ENCODE results near the gene ALDH1B1. TPM values are rescaled to one million over a fixed set of nuclear protein-coding genes. Genes with fewer than 3 reads are reported as not detected.

Gene ALDH1B1
- total and polyA plus RNA-seq, 2 of the 13 experiments (the other 11 are each of a cell fraction or from before 2014, with no cell fraction given): 45.1 to 125 TPM

DNA sequence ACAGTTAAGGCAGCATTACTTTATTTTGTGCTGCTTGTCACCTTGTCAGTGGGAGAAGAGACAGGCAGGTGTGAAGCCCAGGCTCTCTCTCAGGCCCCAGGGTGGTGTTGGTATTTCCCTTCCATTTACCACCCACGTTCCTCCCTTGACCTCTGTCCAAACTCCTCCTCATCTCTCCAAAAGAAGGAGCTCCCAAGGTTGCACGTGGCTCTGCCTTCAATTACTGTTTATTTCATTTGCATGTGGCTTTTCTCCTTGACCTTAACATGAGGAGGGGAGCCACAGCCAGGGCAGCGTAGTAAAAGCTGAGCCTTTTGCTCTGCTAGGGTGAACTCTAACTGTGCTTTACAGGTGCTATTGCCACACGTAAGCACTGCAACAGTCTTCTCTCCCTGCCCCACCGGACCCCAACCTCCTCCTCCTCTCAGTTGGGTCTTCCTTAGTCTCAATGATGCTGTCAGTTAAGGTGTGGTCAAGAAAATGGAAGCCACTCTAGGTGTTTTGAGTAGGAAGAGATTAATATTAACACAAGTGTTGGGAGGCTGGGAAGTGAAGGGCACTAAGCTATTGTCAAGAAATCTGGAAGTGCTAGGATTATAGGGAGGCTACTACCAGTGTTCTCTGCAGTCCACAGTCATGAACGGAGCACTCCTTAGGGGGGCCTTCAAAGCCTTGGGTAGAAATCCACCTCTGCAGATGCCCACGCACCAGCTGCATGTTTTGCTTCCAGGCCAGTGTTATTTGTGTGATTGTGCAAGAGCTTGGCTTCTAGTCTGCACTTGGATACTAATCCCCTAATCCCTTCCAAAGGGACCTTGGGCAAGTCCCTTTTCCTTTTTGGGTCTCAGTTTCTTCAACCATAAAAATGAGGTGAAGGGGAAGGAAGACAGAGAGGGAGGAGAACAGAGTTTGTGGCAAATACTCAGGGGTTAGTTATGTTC is 3.9 kb upstream of the ALDH1B1 start (continued):
- TF ChIP-seq, protein P1, sequence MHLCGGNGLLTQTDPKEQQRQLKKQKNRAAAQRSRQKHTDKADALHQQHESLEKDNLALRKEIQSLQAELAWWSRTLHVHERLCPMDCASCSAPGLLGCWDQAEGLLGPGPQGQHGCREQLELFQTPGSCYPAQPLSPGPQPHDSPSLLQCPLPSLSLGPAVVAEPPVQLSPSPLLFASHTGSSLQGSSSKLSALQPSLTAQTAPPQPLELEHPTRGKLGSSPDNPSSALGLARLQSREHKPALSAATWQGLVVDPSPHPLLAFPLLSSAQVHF (CRISPR knock-in tag; IDR thresholded peaks at IDR 0.05): no peak
- TF ChIP-seq EP300 (IDR thresholded peaks at IDR 0.05; ENCODE audit: low read depth in 2 of 2, low read length in 2 of 2) (peak; percentile 23 to 67; a peak in 3 of 4 replicates), EP300 (CRISPR knock-in tag; IDR thresholded peaks at IDR 0.05; ENCODE audit: borderline replicate concordance) (no peak; the same call in 1 of the 2 replicates), FOXP1 (IDR thresholded peaks at IDR 0.05) (no peak), FOXP1 (CRISPR knock-in tag; IDR thresholded peaks at IDR 0.05) (peak; percentile 25; the same call in 1 of the 2 replicates), SIX1 (CRISPR knock-in tag; IDR thresholded peaks at IDR 0.05; ENCODE audit: borderline replicate concordance) (0 out of 2 replicates have a peak, but pooled peaks have one; percentile 23), ZSCAN31 (CRISPR knock-in tag; IDR thresholded peaks at IDR 0.05; ENCODE audit: low read depth) (peak; percentile 68), IKZF5 (CRISPR knock-in tag; IDR thresholded peaks at IDR 0.05) (0 out of 2 replicates have a peak, but pooled peaks have one; percentile 19), KLF16 (CRISPR knock-in tag; IDR thresholded peaks at IDR 0.05) (peak in 1 of 2 experiments; percentile 57; a peak in 1 of 4 replicates), ESRRA (CRISPR knock-in tag; IDR thresholded peaks at IDR 0.05; ENCODE audit: low read depth) (no peak), MIER3 (CRISPR knock-in tag; IDR thresholded peaks at IDR 0.05; ENCODE audit: borderline replicate concordance) (peak; percentile 18; the same call in 1 of the 2 replicates), ZBTB21 (CRISPR knock-in tag; IDR thresholded peaks at IDR 0.05) (no peak), ZMYM4 (CRISPR knock-in tag; IDR thresholded peaks at IDR 0.05) (peak; percentile 22; the same call in 1 of the 2 replicates), MTA3 (CRISPR knock-in tag; IDR thresholded peaks at IDR 0.05) (no peak), MED1 (CRISPR knock-in tag; IDR thresholded peaks at IDR 0.05) (peak; percentile 77)
- TF ChIP-seq, protein P2, sequence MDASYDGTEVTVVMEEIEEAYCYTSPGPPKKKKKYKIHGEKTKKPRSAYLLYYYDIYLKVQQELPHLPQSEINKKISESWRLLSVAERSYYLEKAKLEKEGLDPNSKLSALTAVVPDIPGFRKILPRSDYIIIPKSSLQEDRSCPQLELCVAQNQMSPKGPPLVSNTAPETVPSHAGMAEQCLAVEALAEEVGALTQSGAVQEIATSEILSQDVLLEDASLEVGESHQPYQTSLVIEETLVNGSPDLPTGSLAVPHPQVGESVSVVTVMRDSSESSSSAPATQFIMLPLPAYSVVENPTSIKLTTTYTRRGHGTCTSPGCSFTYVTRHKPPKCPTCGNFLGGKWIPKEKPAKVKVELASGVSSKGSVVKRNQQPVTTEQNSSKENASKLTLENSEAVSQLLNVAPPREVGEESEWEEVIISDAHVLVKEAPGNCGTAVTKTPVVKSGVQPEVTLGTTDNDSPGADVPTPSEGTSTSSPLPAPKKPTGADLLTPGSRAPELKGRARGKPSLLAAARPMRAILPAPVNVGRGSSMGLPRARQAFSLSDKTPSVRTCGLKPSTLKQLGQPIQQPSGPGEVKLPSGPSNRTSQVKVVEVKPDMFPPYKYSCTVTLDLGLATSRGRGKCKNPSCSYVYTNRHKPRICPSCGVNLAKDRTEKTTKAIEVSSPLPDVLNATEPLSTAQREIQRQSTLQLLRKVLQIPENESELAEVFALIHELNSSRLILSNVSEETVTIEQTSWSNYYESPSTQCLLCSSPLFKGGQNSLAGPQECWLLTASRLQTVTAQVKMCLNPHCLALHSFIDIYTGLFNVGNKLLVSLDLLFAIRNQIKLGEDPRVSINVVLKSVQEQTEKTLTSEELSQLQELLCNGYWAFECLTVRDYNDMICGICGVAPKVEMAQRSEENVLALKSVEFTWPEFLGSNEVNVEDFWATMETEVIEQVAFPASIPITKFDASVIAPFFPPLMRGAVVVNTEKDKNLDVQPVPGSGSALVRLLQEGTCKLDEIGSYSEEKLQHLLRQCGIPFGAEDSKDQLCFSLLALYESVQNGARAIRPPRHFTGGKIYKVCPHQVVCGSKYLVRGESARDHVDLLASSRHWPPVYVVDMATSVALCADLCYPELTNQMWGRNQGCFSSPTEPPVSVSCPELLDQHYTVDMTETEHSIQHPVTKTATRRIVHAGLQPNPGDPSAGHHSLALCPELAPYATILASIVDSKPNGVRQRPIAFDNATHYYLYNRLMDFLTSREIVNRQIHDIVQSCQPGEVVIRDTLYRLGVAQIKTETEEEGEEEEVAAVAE (CRISPR knock-in tag; IDR thresholded peaks at IDR 0.05; ENCODE audit: borderline replicate concordance): no peak; the same call in 1 of the 2 replicates
- TF ChIP-seq, protein P3, sequence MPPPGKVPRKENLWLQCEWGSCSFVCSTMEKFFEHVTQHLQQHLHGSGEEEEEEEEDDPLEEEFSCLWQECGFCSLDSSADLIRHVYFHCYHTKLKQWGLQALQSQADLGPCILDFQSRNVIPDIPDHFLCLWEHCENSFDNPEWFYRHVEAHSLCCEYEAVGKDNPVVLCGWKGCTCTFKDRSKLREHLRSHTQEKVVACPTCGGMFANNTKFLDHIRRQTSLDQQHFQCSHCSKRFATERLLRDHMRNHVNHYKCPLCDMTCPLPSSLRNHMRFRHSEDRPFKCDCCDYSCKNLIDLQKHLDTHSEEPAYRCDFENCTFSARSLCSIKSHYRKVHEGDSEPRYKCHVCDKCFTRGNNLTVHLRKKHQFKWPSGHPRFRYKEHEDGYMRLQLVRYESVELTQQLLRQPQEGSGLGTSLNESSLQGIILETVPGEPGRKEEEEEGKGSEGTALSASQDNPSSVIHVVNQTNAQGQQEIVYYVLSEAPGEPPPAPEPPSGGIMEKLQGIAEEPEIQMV (CRISPR knock-in tag; IDR thresholded peaks at IDR 0.05; ENCODE audit: low read depth): no peak
- TF ChIP-seq, protein P4, sequence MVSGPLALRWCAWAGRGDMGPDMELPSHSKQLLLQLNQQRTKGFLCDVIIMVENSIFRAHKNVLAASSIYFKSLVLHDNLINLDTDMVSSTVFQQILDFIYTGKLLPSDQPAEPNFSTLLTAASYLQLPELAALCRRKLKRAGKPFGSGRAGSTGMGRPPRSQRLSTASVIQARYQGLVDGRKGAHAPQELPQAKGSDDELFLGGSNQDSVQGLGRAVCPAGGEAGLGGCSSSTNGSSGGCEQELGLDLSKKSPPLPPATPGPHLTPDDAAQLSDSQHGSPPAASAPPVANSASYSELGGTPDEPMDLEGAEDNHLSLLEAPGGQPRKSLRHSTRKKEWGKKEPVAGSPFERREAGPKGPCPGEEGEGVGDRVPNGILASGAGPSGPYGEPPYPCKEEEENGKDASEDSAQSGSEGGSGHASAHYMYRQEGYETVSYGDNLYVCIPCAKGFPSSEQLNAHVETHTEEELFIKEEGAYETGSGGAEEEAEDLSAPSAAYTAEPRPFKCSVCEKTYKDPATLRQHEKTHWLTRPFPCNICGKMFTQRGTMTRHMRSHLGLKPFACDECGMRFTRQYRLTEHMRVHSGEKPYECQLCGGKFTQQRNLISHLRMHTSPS (CRISPR knock-in tag; IDR thresholded peaks at IDR 0.05; ENCODE audit: low read depth): 0 out of 2 replicates have a peak, but pooled peaks have one; percentile 35

All from HepG2 (cell line).